Measurements from ENCODE around the gene B3GALT6.

Gene B3GALT6

GRCh38 chr1:1242461-1243265 is 10.6 kb downstream of the B3GALT6 start:
- no peak for DNase-seq (ENCODE audit: low read depth)
- no peak for TF ChIP-seq CTCF (conservative IDR thresholded peaks at IDR 0.05; ENCODE audit: control insufficient read depth, insufficient read depth, low read depth, low read length)
- H3K4me3 ChIP-seq (ENCODE audit: control insufficient read depth, low read depth, low read length): no peak overlapping the region

- no peak overlapping the region for H3K4me3 ChIP-seq (ENCODE audit: control insufficient read depth, low read depth, low read length)
- DNase-seq (ENCODE audit: low read depth): no peak
- no peak for TF ChIP-seq CTCF (conservative IDR thresholded peaks at IDR 0.05; ENCODE audit: control insufficient read depth, insufficient read depth, low read depth, low read length)
Observed at GRCh38 chr1:1243266-1243660, 11.2 kb downstream of the B3GALT6 start.

GRCh38 chr1:1243807-1244191 is 11.8 kb downstream of the B3GALT6 start:
- no peak for DNase-seq (ENCODE audit: low read depth)

GRCh38 chr1:1244192-1244811 is 12.3 kb downstream of the B3GALT6 start:
- TF ChIP-seq CTCF (conservative IDR thresholded peaks at IDR 0.05; ENCODE audit: control insufficient read depth, insufficient read depth, low read depth, low read length): no peak
- no peak overlapping the region for H3K4me3 ChIP-seq (ENCODE audit: control insufficient read depth, low read depth, low read length)
- DNase-seq (ENCODE audit: low read depth): no peak

More at GRCh38 chr1:1243807-1244191, 11.8 kb downstream of the B3GALT6 start:
- H3K4me3 ChIP-seq (ENCODE audit: control insufficient read depth, low read depth, low read length): no peak overlapping the region
- no peak for TF ChIP-seq CTCF (conservative IDR thresholded peaks at IDR 0.05; ENCODE audit: control insufficient read depth, insufficient read depth, low read depth, low read length)

- TF ChIP-seq CTCF (conservative IDR thresholded peaks at IDR 0.05; ENCODE audit: control insufficient read depth, insufficient read depth, low read depth, low read length): no peak
- no peak overlapping the region for H3K4me3 ChIP-seq (ENCODE audit: control insufficient read depth, low read depth, low read length)
- DNase-seq (ENCODE audit: low read depth): no peak
Observed at GRCh38 chr1:1245178-1245816, 13.3 kb downstream of the B3GALT6 start.

- no peak overlapping the region for H3K4me3 ChIP-seq (ENCODE audit: control insufficient read depth, low read depth, low read length)
- no peak for TF ChIP-seq CTCF (conservative IDR thresholded peaks at IDR 0.05; ENCODE audit: control insufficient read depth, insufficient read depth, low read depth, low read length)
- no peak for DNase-seq (ENCODE audit: low read depth)
Observed at GRCh38 chr1:1245817-1246576, 14.0 kb downstream of the B3GALT6 start.

Data from fibroblast of mammary gland (primary cell).